Measurements from ENCODE around the gene FAAP24. TPM values are rescaled to one million over a fixed set of nuclear protein-coding genes. Genes with fewer than 3 reads are reported as not detected.
"Not testable (repeated sequence)": the region's sequence is repeated elsewhere in the genome, so short reads cannot be mapped to it uniquely, and the experiment has no call there.

FAAP24 gene
- total RNA-seq, 1 donor from 2014 or later: 6.9 TPM

DNA sequence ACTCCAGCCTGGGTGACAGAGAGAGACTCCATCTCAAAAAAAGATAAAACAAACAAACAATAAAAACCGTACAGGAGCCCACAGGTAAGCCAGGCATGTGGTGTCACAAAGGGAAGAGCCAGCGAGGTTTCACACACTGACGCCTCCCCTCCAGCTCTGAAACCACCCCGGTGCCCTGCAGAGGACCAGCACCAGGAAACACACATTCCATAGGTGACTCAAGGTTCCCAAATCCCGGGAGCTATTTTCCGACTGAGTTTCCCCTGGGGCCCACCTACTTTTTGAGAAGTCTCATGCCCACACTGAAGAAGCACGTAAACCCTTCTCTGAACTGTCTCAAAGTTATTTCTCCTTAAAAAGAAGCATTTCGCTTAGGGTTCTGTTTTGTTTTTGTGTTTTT lies 52.4 kb downstream of the FAAP24 start:
- TF ChIP-seq, protein P1, sequence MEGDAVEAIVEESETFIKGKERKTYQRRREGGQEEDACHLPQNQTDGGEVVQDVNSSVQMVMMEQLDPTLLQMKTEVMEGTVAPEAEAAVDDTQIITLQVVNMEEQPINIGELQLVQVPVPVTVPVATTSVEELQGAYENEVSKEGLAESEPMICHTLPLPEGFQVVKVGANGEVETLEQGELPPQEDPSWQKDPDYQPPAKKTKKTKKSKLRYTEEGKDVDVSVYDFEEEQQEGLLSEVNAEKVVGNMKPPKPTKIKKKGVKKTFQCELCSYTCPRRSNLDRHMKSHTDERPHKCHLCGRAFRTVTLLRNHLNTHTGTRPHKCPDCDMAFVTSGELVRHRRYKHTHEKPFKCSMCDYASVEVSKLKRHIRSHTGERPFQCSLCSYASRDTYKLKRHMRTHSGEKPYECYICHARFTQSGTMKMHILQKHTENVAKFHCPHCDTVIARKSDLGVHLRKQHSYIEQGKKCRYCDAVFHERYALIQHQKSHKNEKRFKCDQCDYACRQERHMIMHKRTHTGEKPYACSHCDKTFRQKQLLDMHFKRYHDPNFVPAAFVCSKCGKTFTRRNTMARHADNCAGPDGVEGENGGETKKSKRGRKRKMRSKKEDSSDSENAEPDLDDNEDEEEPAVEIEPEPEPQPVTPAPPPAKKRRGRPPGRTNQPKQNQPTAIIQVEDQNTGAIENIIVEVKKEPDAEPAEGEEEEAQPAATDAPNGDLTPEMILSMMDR (conservative IDR thresholded peaks at IDR 0.05): no peak
- no peaks in the 10 kb centered on the region for H3K4me1 Mint-ChIP-seq
- H3K36me3 Mint-ChIP-seq (ENCODE audit: low read depth): peaks cover 7% of the 10 kb centered on the region
- DNase-seq (ENCODE audit: low read depth, low spot score): no peak
- no peak overlapping the region for H3K4me3 Mint-ChIP-seq
- H3K9me3 Mint-ChIP-seq: no peaks in the 10 kb centered on the region
- H3K27ac Mint-ChIP-seq (ENCODE audit: unreplicated experiment): no peak overlapping the region
- H3K27me3 Mint-ChIP-seq (ENCODE audit: low read depth): no peaks in the 10 kb centered on the region

DNA sequence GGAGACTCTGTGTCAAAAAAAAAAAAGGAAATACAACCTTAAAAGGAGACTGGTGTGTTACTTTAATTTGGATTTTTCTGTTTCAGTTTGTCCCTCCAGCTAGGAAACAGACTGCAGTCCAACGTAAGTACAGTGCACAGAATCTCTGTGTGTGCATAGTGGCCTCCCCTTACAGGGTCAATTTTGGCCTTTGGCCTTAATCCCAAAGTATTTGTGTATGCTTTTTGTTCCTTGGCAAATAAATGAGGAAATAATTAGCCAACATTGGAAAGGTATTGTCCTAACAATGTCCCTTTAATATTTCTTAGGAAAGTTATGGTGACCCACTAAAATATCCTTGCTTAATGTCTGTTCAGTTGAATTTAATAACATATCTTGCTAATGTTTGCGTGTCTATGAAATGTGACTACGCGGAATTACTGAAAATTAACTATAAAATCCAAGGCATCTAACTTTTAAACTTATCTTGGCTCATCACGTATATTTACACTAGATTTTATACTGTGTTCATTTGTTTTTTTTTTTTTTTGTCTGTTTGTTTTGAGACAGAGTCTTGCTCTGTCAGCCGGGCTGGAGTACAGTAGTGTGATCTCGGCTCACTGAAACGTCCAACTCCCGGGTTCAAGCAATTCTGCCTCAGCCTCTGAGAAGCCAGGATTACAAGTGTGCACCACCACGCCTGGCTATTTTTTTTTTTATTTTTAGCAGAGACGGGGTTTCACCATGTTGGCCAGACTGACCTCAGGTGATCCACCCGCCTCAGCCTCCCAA lies 53.6 kb downstream of the FAAP24 start:
- H3K27me3 Mint-ChIP-seq (ENCODE audit: low read depth); H3K4me3 Mint-ChIP-seq; H3K4me1 Mint-ChIP-seq; H3K27ac Mint-ChIP-seq (ENCODE audit: unreplicated experiment); H3K9me3 Mint-ChIP-seq; DNase-seq (ENCODE audit: low read depth, low spot score): not testable (repeated sequence)
- H3K36me3 Mint-ChIP-seq (ENCODE audit: low read depth): peaks cover 14% of the 10 kb centered on the region

- not testable (repeated sequence) for DNase-seq (ENCODE audit: low read depth, low spot score); H3K9me3 Mint-ChIP-seq; H3K27me3 Mint-ChIP-seq (ENCODE audit: low read depth); H3K27ac Mint-ChIP-seq (ENCODE audit: unreplicated experiment); H3K4me1 Mint-ChIP-seq; H3K4me3 Mint-ChIP-seq
- H3K36me3 Mint-ChIP-seq (ENCODE audit: low read depth): peaks cover 15% of the 10 kb centered on the region
Measured at GRCh38 chr19:33026602-33027001, 54.6 kb downstream of the FAAP24 start.

Other genes with a start within 250 kb of the FAAP24 start
- 0.49 and 0.50 TPM in 2 replicates for gene SLC7A9, start 102.5 kb upstream of the FAAP24 start, total RNA-seq
- 47.0 and 50.8 TPM in 2 replicates for gene CEP89, start 284 bp upstream of the FAAP24 start, total RNA-seq
- 10.2 and 11.3 TPM in 2 replicates for gene RHPN2, start 92.6 kb downstream of the FAAP24 start, total RNA-seq
- 12.9 TPM in 2 replicates for gene GPATCH1, start 108.9 kb downstream of the FAAP24 start, total RNA-seq
- not detected in 2 replicates for gene WDR88, start 159.9 kb downstream of the FAAP24 start, total RNA-seq
- 79.6 and 85.6 TPM in 2 replicates for gene LRP3, start 222.1 kb downstream of the FAAP24 start, total RNA-seq